NCI-H1048 (cell line): ENCODE measurements around the gene SERPINB10.

Source experiments
- DNase-seq: peaks from one replicate; lab custom pipeline; 2025; lab: John Stamatoyannopoulos, UW

The SERPINB10 gene, protein sequence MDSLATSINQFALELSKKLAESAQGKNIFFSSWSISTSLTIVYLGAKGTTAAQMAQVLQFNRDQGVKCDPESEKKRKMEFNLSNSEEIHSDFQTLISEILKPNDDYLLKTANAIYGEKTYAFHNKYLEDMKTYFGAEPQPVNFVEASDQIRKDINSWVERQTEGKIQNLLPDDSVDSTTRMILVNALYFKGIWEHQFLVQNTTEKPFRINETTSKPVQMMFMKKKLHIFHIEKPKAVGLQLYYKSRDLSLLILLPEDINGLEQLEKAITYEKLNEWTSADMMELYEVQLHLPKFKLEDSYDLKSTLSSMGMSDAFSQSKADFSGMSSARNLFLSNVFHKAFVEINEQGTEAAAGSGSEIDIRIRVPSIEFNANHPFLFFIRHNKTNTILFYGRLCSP

DNA sequence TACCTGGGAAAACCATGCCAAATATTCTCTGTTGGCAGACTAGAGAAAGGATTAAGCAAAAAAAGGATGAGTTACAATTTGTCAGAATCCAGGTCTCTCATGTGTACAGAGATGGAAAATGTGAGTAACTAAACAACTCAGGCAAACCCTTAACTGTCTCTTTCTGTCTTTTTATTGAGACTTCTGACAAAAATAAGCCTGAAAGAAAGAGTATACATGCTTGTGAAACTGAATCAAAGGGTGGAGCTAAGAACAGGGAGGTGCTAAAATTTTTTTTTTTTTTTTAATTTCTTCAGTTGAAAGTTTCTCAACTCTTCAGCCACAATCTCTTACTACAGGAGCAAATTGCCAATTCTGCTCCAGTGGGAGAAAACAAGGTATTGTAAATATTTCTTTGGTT lies at the start of gene SERPINB10:
Gene SERPINB10 (plus strand): TSS at position 295 of the 400 bp plus-strand sequence. CDS start 7,553 bp downstream, outside the sequence.
- no peak for DNase-seq

DNA sequence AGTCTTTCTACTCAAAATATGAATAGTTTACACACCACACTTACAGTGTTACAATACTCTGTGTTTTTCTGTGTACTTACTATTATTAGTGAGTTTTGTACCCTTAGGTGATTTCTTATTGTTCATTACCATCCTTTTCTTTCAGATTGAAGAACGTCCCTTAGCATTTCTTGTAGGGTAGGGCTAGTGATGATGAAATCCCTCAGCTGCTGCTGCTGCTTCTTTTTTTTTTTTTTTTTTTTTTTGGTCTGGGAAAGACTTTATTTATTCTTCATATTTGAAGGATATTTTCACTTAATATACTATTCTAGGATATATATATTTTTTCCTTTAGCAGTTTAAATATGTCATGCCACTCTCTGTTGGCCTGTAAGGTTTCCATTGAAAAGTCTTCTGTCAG lies 49.3 kb upstream of the SERPINB10 start:
- DNase-seq, result no peak

DNA sequence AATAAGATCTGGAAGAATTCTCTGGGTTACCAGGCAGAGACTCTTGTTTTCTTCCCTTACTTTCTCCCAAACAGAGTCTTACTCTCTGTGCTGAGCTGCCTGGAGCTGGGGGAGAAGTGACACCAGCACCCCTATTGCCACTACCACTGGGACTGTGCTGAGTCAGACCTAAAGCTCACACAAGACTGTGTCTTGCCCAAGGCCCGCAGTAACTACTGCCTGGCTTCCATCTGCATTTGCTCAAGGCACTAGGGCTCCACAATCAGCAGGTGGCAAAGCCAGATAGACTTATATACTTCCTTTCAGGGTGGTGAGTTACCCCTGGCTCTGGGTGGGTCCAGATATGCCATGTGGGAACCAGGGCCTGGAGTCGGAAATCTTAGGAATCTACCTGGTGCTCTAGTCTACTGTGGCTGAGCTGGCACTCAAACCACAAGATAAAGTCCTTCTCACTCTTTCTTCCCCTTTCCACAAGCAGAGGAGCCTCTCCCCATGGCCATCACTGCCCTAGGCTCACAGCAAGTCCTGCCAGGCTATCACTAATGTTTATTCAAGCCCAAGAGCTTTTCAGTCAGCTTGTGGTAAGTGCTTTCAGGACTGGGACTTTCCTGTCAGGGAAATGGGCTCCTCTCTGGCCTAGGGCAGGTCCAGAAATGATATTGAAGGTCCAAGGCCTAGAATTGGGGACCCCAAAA lies 47.8 kb upstream of the SERPINB10 start:
- no peak for DNase-seq

DNA sequence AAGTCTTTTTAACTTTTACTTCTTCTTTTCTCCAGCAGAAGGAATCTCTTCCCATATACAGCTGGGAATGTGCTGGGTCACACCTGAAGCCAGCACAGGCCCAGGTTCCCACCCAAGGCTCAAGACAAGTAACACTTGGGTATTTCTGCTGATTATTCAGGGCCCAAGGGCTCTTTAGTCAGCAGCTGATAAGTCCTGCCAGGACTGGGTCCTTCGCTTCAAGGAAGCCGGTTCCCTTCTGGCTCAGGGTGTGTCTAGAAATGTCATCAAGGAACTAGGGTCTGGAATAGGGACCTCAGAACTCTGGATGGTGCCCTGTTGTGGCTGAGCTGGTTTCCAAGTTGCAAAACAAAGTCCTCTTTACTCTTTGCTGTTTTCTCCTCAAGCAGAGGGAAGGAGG lies 47.2 kb upstream of the SERPINB10 start:
- no peak for DNase-seq

DNA sequence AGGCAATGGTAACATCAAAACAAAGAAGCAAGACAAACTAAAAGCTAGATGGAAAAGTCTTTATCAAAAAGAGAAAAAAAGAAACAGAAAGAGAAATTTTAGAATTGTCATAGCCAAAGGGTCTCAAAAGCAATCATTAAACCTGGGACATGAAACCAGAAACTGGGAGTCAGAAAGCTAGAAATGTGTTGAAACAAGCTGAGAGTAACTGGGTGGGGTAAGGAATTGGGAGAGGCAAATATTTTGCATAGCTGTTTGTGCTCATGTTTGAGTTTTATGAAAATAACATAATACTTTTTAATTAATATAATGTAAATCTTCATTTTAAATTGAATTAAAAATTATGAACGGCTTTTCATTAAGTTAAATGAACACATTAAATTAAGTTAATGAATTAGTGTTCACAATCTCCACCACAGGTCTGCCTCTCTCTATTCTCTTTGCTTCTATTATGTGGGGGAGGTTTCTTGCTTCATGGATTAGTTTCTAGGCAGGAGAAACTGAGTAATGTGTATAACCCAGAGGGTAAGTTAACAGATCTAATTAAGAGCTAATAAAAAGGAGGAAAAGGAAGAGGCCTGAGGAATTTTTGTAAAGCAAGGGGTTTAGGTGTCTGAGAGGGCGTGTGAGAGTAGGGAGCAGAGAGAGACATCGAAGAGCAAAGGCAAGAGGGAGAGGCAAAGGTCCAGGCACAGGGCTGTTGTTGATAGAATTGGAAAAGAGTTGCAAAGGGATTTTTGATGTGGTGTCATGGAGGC lies 40.2 kb upstream of the SERPINB10 start:
- DNase-seq, result no peak

DNA sequence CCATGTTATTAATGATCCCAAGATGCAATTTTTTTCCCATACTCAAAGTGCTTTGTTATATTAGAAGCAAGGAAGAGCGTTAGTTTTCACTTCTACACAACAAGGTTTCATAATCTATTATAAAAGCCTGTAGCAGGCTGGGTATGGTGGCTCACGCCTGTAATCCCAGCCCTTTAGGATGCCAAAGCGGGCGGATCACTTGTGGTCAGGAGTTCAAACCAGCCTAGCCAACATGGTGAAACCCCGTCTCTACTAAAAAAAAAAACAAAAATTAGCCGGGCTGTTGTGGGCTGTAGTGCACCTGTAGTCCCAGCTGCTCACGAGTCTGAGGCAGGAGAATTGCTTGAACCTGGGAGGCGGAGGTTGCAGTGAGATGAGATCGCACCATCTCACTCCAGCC lies 39.2 kb upstream of the SERPINB10 start:
- DNase-seq, result no peak

DNA sequence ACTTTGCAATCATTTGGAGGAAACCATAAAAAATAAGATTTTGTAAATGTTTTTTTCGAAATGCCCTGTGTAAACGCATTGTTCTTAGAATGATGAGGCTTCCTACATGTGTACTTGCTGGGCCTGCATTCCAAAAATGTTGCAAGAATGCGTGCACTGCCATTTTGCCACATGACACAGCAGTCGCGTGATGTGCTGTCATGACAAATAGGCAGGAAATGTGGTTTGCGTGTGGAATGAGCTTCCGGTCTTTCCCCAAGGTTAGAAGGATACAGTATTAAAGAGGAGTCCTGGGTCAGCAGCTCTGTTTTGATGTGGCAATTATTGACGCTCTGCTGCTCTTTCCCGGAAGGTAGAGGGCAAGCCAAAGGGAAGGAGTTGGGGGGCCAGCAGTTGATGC lies 38.4 kb upstream of the SERPINB10 start:
- no peak for DNase-seq

DNA sequence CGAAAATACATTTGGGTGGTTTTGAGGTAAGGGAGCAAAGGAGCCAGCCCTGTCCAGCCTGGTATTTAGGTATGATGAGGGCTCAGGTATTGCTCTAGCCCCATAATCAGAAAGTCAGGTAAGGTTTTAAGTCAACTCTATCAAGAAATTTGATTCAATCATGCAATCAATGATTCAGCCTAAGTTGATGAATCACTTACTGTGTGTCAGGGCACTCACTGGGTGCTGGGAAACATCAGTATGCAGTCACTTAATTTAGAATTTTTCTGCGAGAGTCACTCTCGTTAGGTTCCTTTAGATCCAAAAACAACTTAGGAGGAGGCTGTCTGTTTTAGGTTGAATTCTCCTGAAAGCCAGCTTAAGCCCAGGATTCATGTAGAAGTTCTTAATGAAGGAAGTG lies 37.9 kb upstream of the SERPINB10 start:
- no peak for DNase-seq

DNA sequence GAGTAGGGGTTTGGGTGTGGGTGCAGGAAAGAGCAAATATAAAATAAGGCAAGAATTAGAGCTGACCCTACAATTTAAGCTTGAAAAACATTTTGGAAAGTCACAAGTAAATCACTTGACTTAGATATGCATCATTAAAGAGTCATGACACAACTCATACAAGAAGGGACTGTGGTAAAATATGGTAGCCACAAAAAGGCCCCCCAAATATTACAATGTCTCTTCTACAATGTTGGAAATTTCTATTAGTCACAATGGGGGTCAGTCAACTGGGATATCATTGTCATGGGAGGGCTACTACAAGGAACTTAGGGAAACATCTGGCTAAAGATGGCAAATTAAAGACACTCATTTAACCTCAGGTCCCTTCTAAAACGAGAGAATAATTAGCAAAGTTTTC lies 35.9 kb upstream of the SERPINB10 start:
- no peak for DNase-seq

DNA sequence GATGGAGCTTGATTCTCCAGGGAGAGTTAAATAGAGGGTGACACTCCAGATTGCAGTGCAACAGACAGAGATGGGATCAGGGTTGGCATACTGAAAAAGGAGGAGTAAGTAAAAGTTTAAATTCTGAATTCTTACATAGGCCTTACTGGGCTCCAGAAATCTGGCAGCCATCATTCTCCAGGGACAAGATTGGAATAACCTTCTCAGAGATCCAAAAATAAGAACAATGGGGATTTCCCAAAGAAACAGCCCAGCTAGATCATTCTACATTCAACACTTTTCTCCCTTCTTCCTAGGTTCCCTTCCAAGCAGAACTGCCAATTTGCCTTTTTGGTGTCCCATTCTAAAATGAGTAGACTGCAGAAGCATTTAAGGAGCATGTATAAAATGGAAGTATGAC lies 35.2 kb upstream of the SERPINB10 start:
- DNase-seq, result no peak

DNA sequence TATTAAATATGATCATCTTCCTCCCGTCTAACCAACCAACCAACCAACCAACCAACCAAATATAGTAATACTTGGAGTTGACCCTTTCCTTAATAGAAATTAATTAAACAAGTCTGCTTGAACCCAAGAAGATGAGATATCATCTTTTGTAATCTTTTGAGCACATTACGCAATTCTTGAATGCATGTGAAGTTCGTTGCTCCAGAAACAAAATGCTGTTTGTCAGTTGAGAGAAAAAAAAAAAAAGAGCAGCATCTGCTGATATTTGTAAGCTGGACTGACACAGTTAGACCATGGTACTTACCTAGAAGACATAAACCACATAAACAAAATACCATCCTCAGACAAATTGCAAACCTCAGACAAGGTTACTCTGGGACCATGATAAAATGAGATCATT lies 29.4 kb upstream of the SERPINB10 start:
- DNase-seq, result no peak

DNA sequence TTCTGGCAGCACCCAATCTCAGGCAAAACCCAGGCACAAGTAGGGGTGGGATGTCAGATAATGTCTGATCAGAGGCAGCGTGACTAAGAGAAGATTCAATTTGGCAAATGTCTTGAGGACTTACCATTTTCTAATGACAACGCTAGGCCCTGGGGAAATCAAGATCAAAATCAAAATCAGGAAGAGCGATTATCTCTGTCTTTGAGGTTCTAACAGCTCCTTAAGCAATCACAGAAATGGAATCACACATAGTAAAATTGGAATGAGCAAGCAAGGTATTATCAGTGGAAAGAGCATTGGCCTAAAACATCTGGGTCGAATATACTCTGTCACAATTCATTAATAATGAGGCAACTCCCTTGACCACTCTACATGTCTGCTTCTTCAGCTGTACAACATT lies 28.8 kb upstream of the SERPINB10 start:
- DNase-seq, result no peak

DNA sequence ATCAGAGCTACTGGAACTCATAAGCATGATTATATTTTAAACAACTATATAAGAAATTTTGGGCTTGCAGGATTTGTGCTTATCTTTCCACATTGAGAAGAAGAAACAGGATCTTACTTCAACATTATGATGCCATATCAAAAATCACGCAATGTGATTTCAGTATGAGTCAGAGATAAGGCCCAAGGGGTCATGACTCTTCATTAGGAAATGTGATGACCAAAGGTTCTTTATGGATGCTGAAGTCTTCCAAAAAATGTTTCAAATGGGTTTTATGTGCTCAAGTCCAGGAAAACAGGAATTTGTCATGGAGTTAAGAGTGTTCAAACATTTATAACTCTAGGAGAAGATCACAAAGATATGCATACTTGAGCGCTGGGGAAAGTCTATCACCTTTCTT lies 28.0 kb upstream of the SERPINB10 start:
- no peak for DNase-seq

DNA sequence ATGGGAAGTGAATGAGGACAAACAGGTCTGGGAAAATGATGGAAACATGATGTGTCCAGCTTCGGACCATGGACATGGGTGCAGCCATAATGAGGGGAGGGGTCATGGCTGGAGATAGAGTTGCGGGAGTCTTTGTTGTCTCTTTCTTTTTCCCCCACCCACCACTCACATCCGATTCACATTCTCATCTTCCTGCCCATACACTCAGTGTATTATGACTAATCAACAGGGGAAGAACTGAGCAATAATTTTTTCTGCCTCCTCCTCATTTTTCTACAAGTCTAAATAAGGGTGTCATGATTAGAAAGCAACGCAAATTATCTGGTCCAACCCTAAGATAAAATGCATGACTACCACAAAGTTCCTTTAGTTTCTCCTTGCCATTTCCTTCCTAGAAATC lies 25.9 kb upstream of the SERPINB10 start:
- no peak for DNase-seq

DNA sequence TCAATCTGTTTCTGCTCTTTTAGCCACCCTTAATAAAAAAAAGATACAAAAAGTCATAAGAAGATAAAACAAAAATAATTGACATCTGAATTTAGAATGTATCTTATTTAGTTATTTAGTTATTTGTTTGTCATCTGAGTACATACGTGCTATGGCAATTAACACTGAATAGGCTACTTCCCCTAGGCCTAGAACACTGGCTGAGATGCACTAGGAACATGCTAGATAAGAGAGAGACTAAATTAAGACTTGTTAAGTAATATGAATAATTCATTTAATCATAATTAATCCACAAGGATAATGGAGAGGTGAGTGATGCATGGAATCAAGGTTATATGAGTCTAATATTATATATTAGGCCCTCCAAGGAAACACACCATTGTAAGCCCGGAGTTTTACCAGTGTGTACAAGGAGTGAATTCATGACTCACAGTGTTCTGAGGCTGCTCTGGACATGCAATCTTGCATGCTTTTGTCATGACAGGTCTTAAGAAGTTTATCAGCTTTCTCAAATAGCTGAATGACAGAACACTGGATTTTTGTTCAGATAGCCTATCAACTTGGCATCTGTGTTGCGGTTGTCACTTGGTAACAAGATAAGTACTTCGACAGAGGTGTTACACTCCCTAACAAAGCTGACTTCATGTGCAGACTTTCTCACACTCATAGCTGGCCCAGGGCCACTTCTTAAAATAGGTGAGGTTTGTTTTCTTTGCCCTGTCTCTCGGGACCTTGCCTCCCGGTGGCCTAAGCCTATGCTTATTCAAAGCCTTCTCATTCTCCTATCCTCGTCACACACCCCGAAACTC lies 25.2 kb upstream of the SERPINB10 start:
- no peak for DNase-seq

DNA sequence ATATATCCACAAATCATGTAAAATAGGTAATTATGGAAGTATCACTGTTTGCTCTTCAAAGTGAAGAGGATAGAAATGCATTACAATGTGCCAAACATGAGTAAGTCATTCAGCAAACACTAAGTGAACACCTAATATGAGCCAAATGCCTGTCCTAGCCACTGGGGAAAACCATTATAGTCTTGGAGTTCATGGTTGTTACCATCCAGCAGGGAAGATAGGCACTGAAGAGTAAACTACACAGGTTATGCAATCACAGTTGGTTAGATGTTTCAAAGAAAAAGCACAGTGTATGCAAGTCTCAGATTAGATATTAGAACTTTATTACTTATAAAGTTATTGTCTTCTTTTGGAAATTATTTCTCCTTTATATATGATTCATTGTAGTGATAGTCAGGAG lies 24.1 kb upstream of the SERPINB10 start:
- no peak for DNase-seq

DNA sequence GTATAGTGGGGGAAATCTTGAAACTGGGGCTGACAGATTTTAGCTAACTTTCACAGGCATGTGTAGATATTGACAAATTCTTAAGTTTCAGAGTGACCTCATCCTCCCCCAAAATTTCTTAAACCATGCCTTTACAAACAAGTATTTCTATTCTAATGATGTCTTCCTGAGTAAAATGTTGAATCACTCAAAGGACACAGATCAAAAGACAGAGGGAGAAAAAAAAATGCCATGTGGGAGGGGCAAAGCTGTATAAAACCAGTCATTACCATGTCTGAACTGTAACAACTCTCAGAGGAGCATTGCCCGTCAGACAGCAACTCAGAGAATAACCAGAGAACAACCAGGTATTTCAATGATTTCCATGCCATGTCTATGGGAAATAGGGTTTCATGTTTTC lies 20.3 kb upstream of the SERPINB10 start, which contains the start of gene SERPINB2:
Gene SERPINB2 (plus strand): TSS at position 282 of the 400 bp plus-strand sequence. CDS start 3,740 bp downstream, outside the sequence.
- DNase-seq, result no peak

DNA sequence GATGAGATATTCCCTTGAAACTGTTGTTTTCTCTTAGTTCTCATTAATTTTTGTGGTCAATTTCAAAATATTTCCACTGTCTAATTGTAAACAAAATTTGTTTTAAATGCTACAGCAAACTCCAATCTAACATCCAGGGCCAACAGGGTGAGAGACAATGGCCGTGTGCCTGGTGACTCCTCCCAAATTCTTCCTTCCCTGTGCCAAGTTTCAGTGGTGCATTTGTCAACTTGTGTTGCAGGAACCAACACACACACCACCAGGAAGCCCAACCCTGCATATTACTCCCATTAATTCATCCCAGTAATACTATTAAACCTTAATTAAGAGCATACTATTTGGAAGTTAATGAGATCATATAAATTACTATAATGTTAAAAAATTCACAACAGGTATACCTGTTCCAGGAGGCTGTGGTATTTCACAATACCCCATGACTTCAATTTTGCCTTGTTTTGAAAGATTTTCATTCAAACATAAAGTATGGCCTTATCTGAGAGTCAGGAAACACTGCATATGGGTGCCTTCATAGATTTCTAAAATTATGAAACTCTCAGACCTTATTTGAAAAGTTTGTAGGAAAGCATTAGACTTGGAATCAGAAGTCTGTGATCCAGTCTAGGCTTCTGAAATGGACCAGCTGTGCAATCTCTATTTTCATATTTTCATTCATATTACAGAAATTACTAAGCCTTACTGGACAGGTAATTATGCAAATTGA lies 19.1 kb upstream of the SERPINB10 start:
- no peak for DNase-seq

DNA sequence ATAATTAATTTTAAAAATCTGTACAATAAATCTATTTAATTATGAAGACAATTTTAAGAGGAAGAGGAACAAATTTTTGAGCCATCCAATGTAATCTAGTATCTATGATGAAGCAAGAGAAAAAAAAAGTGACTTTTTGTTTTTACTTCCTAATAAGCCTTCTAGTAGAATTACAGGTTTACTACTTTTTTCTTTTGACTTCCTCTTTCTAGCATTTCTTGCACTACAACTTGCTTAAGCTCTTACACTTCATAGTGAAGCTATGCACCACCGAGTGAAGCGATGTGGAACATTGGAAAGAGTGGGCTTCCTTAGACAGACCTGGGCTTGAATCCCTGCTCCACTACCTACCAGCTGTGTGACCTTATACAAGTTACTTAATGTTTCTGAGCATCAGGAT lies 18.1 kb upstream of the SERPINB10 start:
- DNase-seq, result no peak

DNA sequence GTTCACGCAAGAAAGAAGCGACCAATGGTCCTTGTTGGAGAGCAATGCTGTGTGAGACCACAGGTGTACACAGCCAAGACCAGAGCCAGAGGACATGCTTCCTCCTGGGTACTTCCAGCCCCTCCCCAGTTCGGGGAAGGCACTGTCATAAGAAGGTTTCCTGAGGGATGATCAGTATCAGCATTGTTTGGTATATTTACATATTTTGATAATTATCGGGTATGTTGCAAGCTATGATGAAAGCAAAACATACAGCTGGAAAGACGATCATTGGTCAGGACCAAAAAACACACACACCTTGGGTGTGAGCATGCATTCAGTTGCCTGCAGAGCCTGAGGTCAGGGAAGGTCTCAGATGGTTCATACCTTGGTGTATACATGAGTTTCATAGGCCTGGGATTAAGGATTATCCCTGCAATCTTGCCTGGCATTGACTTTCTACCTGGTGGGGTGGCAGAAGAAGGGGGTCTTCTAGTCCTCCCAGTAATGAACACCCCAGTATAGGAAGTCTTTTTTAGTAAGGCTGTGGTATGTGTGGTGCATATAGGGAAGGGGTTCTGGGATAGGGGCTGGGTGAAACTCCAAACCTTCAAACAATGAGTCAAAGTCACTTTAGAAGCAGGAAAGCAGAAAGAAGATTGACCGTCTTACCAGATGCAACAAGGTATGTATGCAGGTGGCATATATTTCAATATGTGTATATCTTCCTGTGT lies 17.4 kb upstream of the SERPINB10 start:
- no peak for DNase-seq

DNA sequence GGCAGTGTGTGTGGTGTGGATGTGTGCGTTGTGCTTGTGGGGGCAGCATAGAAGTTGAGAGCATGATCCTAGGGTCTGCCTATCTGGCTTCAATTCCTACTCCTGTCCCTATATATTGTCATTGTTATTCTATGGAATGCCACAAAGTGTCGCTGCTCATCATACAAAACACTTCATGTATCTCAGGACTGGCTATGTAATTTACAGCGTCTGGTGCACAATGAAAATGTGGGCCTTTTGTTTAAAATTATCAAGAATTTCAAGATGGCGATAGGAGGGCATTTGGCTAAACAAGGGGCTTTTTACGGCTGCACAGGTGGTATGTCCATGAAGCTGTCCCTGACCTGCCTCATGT lies 16.8 kb upstream of the SERPINB10 start:
- no peak for DNase-seq
